HepG2 (cell line): Measurements from ENCODE around the gene GYS1. TPM values are rescaled to one million over a fixed set of nuclear protein-coding genes. Genes with fewer than 3 reads are reported as not detected.

Experiments used
- BRD4 ChIP-seq: sonication (generic); formaldehyde crosslinking; IDR thresholded peaks from 2 replicates; pipeline ENCODE4 v1.4.0; 2020; ENCODE audit warnings: missing genetic modification reagents
- FOSL1 ChIP-seq: sonication (generic); formaldehyde crosslinking; IDR thresholded peaks from 2 replicates; pipeline ENCODE4 v1.9.0; 2021; ENCODE audit warnings: missing genetic modification reagents, borderline replicate concordance
- KAT7 ChIP-seq: IDR thresholded peaks from 2 replicates; pipeline ENCODE4 v1.6.1; 2018; ENCODE audit warnings: borderline replicate concordance, missing compliant biosample characterization
- KDM5A ChIP-seq: fragments of 200-600 bp; sonication (generic); IDR thresholded peaks from 2 replicates; pipeline ENCODE4 v1.7.0; 2018; ENCODE audit warnings: antibody characterized with exemption, mild to moderate bottlenecking, low read length, borderline replicate concordance
- MATR3 ChIP-seq: sonication (generic); formaldehyde crosslinking; IDR thresholded peaks from 2 replicates; pipeline ENCODE4 v1.4.0; 2020; ENCODE audit warnings: missing genetic modification reagents
- MLLT10 ChIP-seq: sonication (generic); formaldehyde crosslinking; IDR thresholded peaks from 2 replicates; pipeline ENCODE4 v1.4.0; 2020; ENCODE audit warnings: missing genetic modification reagents
- PHF20 ChIP-seq: sonication (generic); formaldehyde crosslinking; IDR thresholded peaks from 2 replicates; pipeline ENCODE4 v1.5.0; 2020; ENCODE audit warnings: mild to moderate bottlenecking, missing genetic modification reagents
- SMARCE1 ChIP-seq: fragments of 450-650 bp; IDR thresholded peaks from 2 replicates; pipeline ENCODE4 v1.6.1; 2017; ENCODE audit warnings: borderline replicate concordance
- SRY ChIP-seq: sonication (generic); formaldehyde crosslinking; IDR thresholded peaks from 2 replicates; pipeline ENCODE4 v1.8.0; 2022; ENCODE audit warnings: mild to moderate bottlenecking, missing genetic modification reagents
- ZBTB40 ChIP-seq, 2 experiments: fragments of 450-650 bp in 1 of 2; sonication (generic) in 1 of 2; formaldehyde crosslinking in 1 of 2; IDR thresholded peaks; 2 replicates each; pipeline versions ENCODE4 v1.6.1 to v1.8.0; 2016 to 2022; ENCODE audit warnings: antibody characterized with exemption in 1 of 2, mild to moderate bottlenecking in 1 of 2, missing genetic modification reagents in 1 of 2
- ZHX1 ChIP-seq: sonication (generic); formaldehyde crosslinking; IDR thresholded peaks from 2 replicates; pipeline ENCODE4 v1.8.1; 2022; ENCODE audit warnings: low read depth, mild to moderate bottlenecking, missing genetic modification reagents
- ZNF282 ChIP-seq: fragments of 450-650 bp; IDR thresholded peaks from 2 replicates; pipeline ENCODE4 v1.6.1; 2018; ENCODE audit not compliant: partially characterized antibody
- ZNF329 ChIP-seq: sonication (generic); formaldehyde crosslinking; IDR thresholded peaks from 2 replicates; pipeline ENCODE4 v1.9.0; 2021; ENCODE audit warnings: low read depth, mild to moderate bottlenecking, missing genetic modification reagents
- ZNF644 ChIP-seq: IDR thresholded peaks from 2 replicates; pipeline ENCODE4 v1.6.1; 2016; ENCODE audit warnings: low read depth
- ZNF776 ChIP-seq: sonication (generic); formaldehyde crosslinking; IDR thresholded peaks from 2 replicates; pipeline ENCODE4 v1.4.0; 2020; ENCODE audit warnings: mild to moderate bottlenecking, missing genetic modification reagents
- ZZZ3 ChIP-seq: sonication (generic); formaldehyde crosslinking; IDR thresholded peaks from 2 replicates; pipeline ENCODE4 v1.4.0; 2020; ENCODE audit warnings: missing genetic modification reagents, mild to moderate bottlenecking, borderline replicate concordance
- polyA plus RNA-seq, 8 experiments: library from polyadenylated mRNA; depleted of rRNA in 3 of 8; stranded (reverse) in 7 of 8; unstranded in 1 of 8; fragments of >200 nt; fragmentation: Illumina TruSeq in 4 of 8; extraction: Trizol in 4 of 8; gene quantifications; 2 replicates each; pipeline versions ENCODE4 v1.2.1 to v1.2.3, GENCODE V29; 2011 to 2016; ENCODE audit warnings: low read depth in 4 of 8, missing spikeins in 1 of 8, mixed read lengths in 1 of 8; ENCODE audit not compliant: insufficient read depth in 1 of 8
- total RNA-seq, 5 experiments: library from RNA; depleted of rRNA; stranded (reverse); fragments of >200 nt; fragmentation: Illumina TruSeq; extraction: Trizol; gene quantifications; 2 replicates each; pipeline ENCODE4 v1.2.3, GENCODE V29; 2016; ENCODE audit warnings: low read depth in 1 of 5
- TF ChIP-seq, protein P1 (sequence below): fragments of 450-650 bp; IDR thresholded peaks from 2 replicates; pipeline ENCODE4 v1.6.1; 2016

The GYS1 gene
- total and polyA plus RNA-seq, 2 of the 13 experiments (the other 11 are each of a cell fraction or from before 2014, with no cell fraction given): 18.4 to 42.1 TPM

- TF ChIP-seq FOSL1 (CRISPR knock-in tag): no peak
- 0 out of 2 replicates have a peak, but pooled peaks have one; percentile 26 for TF ChIP-seq BRD4
- no peak for TF ChIP-seq SMARCE1
- TF ChIP-seq ZNF776 (CRISPR knock-in tag): no peak
- TF ChIP-seq ZBTB40 (IDR thresholded peaks at IDR 0.05): no peak
- TF ChIP-seq ZBTB40 (CRISPR knock-in tag; IDR thresholded peaks at IDR 0.05): no peak
- peak; percentile 74; the same call in 1 of the 2 replicates for TF ChIP-seq ZZZ3 (CRISPR knock-in tag)
- no peak for TF ChIP-seq ZNF329 (CRISPR knock-in tag)
- TF ChIP-seq ZNF644 (CRISPR knock-in tag): no peak
- TF ChIP-seq, protein P1, sequence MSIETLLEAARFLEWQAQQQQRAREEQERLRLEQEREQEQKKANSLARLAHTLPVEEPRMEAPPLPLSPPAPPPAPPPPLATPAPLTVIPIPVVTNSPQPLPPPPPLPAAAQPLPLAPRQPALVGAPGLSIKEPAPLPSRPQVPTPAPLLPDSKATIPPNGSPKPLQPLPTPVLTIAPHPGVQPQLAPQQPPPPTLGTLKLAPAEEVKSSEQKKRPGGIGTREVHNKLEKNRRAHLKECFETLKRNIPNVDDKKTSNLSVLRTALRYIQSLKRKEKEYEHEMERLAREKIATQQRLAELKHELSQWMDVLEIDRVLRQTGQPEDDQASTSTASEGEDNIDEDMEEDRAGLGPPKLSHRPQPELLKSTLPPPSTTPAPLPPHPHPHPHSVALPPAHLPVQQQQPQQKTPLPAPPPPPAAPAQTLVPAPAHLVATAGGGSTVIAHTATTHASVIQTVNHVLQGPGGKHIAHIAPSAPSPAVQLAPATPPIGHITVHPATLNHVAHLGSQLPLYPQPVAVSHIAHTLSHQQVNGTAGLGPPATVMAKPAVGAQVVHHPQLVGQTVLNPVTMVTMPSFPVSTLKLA: no peak
- no peak for TF ChIP-seq ZHX1 (CRISPR knock-in tag)
- no peak for TF ChIP-seq ZNF282
- TF ChIP-seq MATR3: no peak
- no peak for TF ChIP-seq MLLT10 (CRISPR knock-in tag)
- 0 out of 2 replicates have a peak, but pooled peaks have one; percentile 2 for TF ChIP-seq KAT7 (CRISPR knock-in tag)
- TF ChIP-seq PHF20 (CRISPR knock-in tag): no peak
- 0 out of 2 replicates have a peak, but pooled peaks have one; percentile 28 for TF ChIP-seq SRY (CRISPR knock-in tag)
- peak; percentile 37; the same call in 1 of the 2 replicates for TF ChIP-seq KDM5A
Measured at GRCh38 chr19:48955308-48955958, 37.7 kb downstream of the GYS1 start (continued).
